Activated CD4-positive, alpha-beta T cell treated with anti-CD3 and anti-CD28 coated beads, Interleukin-2, amount 50 U/mL, for 1 hour (primary cell): Measurements from ENCODE around the gene UBE2E3.
"Not testable (repeated sequence)": the region's sequence is repeated elsewhere in the genome, so short reads cannot be mapped to it uniquely, and the experiment has no call there.

ENCODE experiments used
- DNase-seq: peaks from one replicate; pipeline ENCODE4 v3.0.0-alpha.2; 2020

UBE2E3 gene

GRCh38 chr2:181085734-181086133, 105.3 kb downstream of the UBE2E3 start:
- no peak for DNase-seq

- not testable (repeated sequence) for DNase-seq
These were observed 111.5 kb downstream of the UBE2E3 start for GRCh38 chr2:181091920-181092319.

GRCh38 chr2:181095486-181095885, 115.1 kb downstream of the UBE2E3 start:
- no peak for DNase-seq

GRCh38 chr2:181103659-181104058, 123.3 kb downstream of the UBE2E3 start:
- DNase-seq = no peak

GRCh38 chr2:181104512-181105115, 124.2 kb downstream of the UBE2E3 start:
- no peak for DNase-seq

GRCh38 chr2:181105562-181105961, 125.2 kb downstream of the UBE2E3 start:
- no peak for DNase-seq

GRCh38 chr2:181106229-181106628, 125.8 kb downstream of the UBE2E3 start:
- DNase-seq = no peak

GRCh38 chr2:181106789-181107627, 126.6 kb downstream of the UBE2E3 start:
- DNase-seq = no peak

- DNase-seq = no peak
These were observed 127.2 kb downstream of the UBE2E3 start for GRCh38 chr2:181107628-181107945.

GRCh38 chr2:181111059-181111458, 130.7 kb downstream of the UBE2E3 start:
- no peak for DNase-seq

GRCh38 chr2:181112916-181113315, 132.5 kb downstream of the UBE2E3 start:
- no peak for DNase-seq
